NCI-H187 treated with DMSO at 0.1 percent for 48 hours (cell line): ENCODE measurements around the gene NDUFV3.
"Not testable (repeated sequence)": the region's sequence is repeated elsewhere in the genome, so short reads cannot be mapped to it uniquely, and the experiment has no call there.

Experiments used
- DNase-seq: peaks from one replicate; lab custom pipeline; 2025; lab: John Stamatoyannopoulos, UW

NDUFV3 gene

DNA sequence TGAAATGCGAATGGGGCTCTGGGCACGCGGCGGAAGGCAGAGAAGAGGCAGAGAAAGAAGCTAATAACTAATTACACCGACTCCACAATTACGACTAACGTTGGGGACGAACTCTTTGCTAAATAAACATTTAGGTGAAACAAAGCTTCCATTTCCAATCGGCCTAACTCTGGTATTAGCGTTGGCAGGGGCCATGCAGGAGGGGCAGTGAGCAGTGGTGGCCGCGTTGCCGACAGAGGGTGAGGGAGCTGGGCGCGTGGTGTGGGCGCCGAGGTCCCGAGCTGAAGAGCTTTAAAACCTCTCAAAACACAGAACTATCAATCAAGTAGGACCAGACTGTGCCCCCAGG is 553 bp upstream of the NDUFV3 start:
- no peak for DNase-seq

DNA sequence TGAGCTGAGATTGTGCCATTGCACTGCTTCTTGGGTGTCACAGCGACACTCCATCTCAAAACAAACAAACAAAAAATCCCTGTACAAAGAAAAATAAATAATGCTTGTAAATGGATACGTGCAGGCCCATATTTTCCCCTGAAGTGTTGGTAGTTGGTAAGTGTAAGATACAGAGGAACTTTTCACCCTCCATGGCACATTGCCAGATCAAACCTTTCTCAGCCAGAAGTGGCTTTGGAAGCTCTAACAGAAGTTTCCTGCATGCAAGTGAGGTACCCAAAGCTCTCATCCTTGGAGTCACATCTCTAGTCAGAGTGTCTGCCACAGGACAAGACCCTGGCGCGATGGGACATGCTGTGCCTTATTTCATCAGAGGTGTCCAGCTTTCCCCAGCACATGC is 7.3 kb downstream of the NDUFV3 start:
- no peak for DNase-seq

DNA sequence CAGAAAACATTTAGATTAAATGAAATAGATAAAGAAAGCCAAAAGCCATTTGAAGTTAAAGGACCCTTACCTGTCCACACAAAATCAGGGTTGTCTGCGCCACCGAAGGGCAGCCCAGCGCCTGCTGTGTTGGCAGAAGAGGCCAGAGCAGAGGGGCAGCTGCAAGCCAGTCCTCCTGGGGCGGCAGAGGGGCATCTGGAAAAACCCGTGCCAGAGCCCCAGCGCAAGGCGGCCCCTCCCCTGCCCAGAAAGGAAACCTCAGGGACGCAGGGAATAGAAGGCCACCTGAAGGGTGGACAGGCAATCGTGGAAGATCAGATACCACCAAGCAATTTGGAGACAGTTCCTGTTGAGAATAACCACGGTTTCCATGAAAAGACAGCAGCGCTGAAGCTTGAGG is 10.7 kb downstream of the NDUFV3 start:
- DNase-seq: no peak

DNA sequence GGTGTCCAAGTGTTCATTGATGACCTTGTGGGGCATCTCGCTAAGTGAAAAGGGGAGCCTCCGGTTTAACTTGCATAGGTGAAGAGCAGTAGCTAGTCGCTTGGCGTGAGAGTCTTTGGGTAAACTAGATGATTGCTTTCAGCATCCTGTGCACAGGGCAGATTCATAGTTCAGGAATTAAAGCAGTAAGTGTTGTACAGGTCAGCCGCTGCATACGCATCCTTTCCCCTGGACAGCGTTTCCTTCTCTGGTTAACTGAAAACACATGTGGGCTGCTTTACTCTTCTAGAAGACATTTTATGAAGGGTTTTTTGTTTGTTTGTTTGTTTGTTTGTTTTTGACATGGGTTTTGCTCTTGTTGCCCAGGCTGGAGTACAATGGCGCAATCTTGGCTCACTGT is 12.1 kb downstream of the NDUFV3 start:
- no peak for DNase-seq

GRCh38 chr21:42906233-42906632 is 13.1 kb downstream of the NDUFV3 start:
- DNase-seq: no peak

DNA sequence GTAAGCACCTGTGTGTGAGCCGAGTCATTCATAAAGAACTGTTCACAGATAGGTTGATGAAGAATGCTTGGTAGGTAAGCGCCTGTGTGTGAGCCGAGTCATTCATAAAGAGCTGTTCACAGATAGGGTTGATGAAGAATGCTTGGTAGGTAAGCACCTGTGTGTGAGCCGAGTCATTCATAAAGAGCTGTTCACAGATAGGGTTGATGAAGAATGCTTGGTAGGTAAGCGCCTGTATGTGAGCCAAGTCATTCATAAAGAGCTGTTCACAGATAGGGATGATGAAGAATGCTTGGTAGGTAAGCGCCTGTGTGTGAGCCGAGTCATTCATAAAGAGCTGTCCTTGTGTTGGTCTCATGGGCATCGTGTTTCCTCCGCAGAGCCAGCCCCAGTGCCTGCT is 15.4 kb downstream of the NDUFV3 start:
- not testable (repeated sequence) for DNase-seq

DNA sequence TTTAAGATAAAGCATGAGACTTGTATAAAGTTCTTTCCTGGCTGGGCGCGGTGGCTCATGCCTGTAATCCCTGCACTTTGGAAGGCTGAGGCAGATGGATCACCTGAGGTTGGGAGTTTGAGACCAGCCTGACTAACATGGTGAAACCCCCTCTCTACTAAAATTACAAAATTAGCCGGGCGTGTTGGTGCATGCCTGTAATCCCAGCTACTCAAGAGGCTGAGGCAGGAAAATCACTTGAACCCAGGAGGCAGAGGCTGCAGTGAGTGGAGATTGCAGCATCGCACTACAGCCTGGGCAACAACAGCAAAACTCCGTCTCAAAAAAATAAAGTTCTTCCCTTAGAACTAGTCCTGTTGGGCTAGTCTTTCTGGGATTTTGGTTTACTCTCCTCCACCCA is 18.8 kb downstream of the NDUFV3 start:
- DNase-seq: not testable (repeated sequence)

DNA sequence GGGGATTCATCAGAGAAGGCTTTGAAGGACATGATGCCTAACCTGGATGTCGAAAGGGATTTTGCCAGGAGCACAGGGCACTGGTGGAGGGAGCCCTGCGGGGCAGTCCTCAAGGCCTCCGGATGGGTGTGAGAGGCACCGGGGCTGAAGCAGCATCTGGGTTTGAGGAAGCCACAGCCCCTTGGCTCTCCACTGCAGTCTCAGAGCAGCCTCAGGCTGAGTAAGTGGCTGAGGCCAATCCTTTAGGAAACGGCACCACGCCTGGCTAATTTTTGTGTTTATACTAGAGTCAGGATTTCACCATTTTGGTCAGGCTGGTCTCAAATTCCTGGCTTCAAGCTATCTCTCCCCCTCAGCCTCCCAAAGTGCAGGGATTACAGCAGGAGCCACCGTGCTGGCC is 20.4 kb downstream of the NDUFV3 start:
- no peak for DNase-seq

GRCh38 chr21:42918291-42918690 is 25.2 kb downstream of the NDUFV3 start:
- no peak for DNase-seq

GRCh38 chr21:42921927-42922326 is 28.8 kb downstream of the NDUFV3 start:
- DNase-seq: no peak

- no peak for DNase-seq
Measured at GRCh38 chr21:42922918-42923317, 29.8 kb downstream of the NDUFV3 start.

DNA sequence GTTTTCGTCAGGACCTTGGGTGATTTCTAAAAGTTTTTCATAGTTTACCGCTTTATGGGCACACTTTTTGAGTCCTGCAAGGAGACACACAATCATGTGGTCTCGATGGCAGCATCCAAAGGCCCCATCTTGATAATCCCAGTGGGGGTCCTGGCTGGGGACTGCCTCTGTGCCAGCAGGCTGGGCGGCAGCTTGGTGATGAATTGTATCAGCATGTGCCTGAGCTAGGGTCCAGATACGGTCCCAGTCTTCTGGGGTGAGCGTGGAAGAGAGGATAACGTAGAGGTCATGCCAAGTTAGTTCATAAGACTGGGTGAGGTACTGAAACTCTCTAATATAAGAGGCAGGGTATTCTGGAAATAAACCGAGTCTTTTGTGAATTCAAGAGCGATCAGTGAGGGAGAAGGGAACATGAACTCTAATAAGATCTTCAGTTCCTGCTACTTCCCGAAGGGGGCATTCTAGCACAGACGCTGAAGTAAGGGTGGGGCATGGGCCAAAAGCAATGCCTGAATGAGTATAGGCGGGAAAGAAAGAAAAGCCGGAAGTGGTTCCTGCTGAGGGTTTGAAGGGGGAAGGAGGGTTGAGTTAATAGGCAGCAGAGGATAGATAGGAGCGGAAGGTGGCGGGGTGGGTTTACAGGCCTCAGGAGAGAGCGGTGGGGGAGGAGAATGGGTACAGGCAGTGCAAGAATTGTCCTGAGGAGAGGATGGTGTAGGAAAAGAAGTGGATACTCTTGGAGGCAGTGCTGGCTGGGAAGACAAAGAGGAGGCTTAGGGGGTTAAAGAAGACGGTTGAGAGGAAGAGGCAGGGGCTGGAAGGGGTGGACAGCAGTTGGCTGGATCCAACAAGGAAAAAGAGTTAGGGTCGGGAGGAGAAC is 30.7 kb downstream of the NDUFV3 start:
- peak; percentile 76 for DNase-seq

DNA sequence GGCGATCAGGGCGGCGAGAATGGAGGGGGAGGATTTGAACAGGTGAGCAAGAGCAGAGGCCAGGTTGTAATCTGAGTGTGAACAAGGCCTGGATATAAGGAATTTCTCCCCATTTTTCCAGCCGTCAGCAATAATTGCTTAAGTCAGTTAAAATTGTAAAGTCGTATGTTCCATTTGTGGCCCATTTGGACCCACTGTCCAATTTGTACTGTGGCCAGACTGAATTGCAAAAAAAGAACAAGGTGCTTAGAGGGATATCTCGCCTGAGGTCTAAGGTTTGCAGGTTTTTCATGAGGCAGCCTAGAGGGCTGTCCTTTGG is 31.3 kb downstream of the NDUFV3 start:
- no peak for DNase-seq

DNA sequence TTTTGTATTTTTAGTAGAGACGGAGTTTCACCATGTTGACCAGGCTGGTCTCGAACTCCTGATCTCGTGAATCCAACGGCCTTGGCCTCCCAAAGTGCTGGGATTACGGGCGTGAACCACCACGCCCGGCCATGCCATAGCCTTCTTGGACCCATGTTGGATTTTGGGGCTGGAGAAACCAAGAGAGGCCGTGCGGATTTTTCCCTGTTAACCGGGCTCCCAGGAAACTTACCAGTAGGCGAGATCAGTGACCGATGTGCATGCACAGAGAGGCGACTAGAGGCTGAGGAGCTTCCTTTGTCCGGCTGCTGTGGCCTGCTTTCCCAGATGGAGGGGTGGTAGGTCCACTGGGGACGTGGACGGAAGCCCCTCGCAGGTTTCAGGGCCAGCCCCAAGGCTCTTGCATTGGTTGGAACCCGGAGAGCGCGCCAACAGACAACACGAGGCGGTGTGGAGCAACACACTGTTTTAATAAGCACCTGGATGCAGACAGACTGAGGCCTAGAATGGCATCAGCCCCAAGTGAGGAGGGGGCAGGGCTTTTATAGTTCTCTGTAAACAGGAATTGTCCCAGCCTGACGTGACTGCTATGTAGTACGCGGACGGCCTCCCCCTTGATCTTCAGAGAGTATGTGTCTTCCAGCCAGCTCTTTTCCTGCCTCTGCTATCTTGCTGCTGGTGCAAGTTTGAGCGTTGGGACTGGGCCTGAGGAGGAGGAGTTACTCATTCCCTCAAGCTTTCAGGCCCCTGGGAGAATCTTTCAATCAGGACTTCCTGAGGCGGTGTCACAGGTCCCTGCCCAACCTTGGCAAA is 32.2 kb downstream of the NDUFV3 start, which contains the start of gene ERVH48-1:
TSS of gene ERVH48-1 (minus strand) at position 517 of the 813 bp plus-strand sequence. CDS start 6,624 bp downstream, outside the sequence.
- no peak for DNase-seq

DNA sequence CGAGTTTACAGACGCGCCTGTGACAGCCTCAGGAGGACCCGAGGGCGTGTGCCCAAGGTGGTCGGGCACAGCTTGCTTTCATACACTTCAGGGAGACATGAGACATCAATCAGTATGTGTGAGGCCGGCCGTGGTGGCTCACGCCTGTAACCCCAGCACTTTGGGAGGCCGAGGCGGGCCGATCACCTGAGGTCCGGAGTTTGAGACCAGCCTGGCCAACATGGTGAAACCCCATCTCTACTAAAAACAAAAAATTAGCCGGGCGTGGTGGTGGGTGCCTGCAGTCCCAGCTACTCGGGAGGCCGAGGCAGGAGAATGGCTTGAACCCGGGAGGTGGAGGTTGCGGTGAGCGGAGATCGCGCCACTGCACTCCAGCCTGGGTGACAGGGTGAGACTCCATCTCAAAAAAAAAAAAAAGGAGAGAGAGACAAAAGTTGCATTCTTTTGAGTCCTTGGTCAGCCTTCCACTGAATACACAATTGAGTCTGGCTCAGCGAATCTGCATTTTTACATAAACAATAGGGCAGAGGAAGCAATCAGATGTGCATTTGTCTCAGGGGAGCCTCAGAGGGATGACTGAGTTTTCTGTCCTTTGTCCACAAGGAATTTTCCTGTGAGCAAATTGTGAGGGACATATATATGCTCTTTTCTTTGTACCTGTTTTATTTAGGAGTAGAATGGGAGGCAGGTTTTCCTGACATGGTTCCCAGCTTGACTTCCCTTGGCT is 34.5 kb downstream of the NDUFV3 start:
- DNase-seq: not testable (repeated sequence)

GRCh38 chr21:42929969-42930368 is 36.9 kb downstream of the NDUFV3 start:
- DNase-seq: no peak

GRCh38 chr21:42931560-42932235 is 38.6 kb downstream of the NDUFV3 start:
- DNase-seq: no peak

DNA sequence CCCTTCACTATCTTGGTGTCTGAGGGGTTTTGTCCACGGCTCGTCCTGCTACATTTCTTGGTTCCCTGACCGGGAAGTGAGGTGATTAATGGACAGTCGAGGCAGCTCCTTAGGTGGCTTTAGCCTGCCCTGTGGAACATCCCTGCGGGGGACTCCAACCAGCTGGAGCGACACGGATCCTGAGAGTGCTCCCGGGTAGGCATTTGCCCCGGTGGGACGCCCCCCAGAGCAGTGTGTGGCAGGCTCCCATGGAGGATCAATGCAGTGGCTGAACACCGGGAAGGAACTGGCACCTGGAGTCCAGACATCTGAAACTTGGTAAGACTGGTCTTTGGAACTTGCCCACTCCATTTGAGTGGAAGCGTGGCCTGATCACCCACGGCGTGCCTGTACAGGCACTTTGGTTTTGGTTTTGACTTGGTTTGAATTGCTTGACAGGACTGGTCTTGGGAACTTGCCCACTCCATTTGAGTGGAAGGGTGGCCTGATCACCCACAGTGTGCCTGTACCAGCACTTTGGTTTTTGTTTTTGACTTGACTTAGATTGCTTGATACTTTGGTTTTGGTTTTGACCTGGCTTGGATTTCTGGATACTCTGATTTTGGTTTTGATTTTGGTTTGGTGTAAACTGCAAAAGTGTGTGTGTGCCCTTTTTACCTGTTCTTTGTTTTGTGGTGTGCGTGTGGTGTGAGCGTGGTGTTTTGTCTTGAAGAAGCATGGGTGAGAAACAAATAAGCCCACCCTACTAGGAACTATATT is 39.4 kb downstream of the NDUFV3 start:
- DNase-seq: not testable (repeated sequence)

- DNase-seq: not testable (repeated sequence)
Measured at GRCh38 chr21:42933137-42933970, 40.2 kb downstream of the NDUFV3 start.

- DNase-seq: not testable (repeated sequence)
Measured at GRCh38 chr21:42933973-42934372, 40.9 kb downstream of the NDUFV3 start.
